Smooth muscle cell (in vitro differentiated cells): ENCODE data around the gene FAM24B. TPM values are rescaled to one million over a fixed set of nuclear protein-coding genes. Genes with fewer than 3 reads are reported as not detected.

Experiments
- DNase-seq: peaks from one replicate; lab custom pipeline; 2025; ENCODE audit not compliant: unreplicated experiment; lab: John Stamatoyannopoulos, UW
- H2AFZ ChIP-seq: fragments of 200-600 bp; sonication (generic); 2 replicates; pipeline ENCODE4 v1.6.0; 2016; ENCODE audit warnings: antibody characterized with exemption, low read depth, mild to moderate bottlenecking
- H3F3A ChIP-seq: fragments of 200-600 bp; sonication (generic); 2 replicates; pipeline ENCODE4 v1.6.0; 2017; ENCODE audit warnings: antibody characterized with exemption, low read depth
- H3K27ac ChIP-seq: fragments of 200-600 bp; sonication (generic); 2 replicates; pipeline ENCODE4 v1.5.1; 2016; ENCODE audit warnings: low read depth, mild to moderate bottlenecking
- H3K27me3 ChIP-seq: fragments of 200-600 bp; sonication (generic); 2 replicates; pipeline ENCODE4 v1.6.1; 2016; ENCODE audit warnings: low read depth, mild to moderate bottlenecking
- H3K36me3 ChIP-seq: fragments of 200-600 bp; sonication (generic); 2 replicates; pipeline ENCODE4 v1.5.1; 2016; ENCODE audit warnings: low read depth
- H3K4me1 ChIP-seq: fragments of 200-600 bp; sonication (generic); 2 replicates; pipeline ENCODE4 v1.5.1; 2016; ENCODE audit warnings: low read depth
- H3K4me2 ChIP-seq: fragments of 200-600 bp; sonication (generic); 2 replicates; pipeline ENCODE4 v1.6.0; 2016; ENCODE audit warnings: mild to moderate bottlenecking
- H3K4me3 ChIP-seq: fragments of 200-600 bp; sonication (generic); 2 replicates; pipeline ENCODE4 v1.5.1; 2016; ENCODE audit warnings: mild to moderate bottlenecking
- H3K79me2 ChIP-seq: fragments of 200-600 bp; sonication (generic); 2 replicates; pipeline ENCODE4 v1.6.0; 2016; ENCODE audit warnings: low read depth, mild to moderate bottlenecking
- H3K9ac ChIP-seq: fragments of 200-600 bp; sonication (generic); 2 replicates; pipeline ENCODE4 v1.6.0; 2016; ENCODE audit warnings: low read depth
- H3K9me3 ChIP-seq: fragments of 200-600 bp; sonication (generic); replicated peaks from 2 replicates; pipeline ENCODE4 v1.5.1; 2016; ENCODE audit warnings: low read depth
- H4K20me1 ChIP-seq: fragments of 200-600 bp; sonication (generic); 2 replicates; pipeline ENCODE4 v1.6.0; 2016; ENCODE audit warnings: low read depth
- CTCF ChIP-seq: fragments of 200-600 bp; sonication (generic); IDR thresholded peaks from 2 replicates; pipeline ENCODE4 v1.5.1; 2017; ENCODE audit warnings: borderline replicate concordance, mild to moderate bottlenecking, antibody characterized with exemption; ENCODE audit not compliant: insufficient read depth, poor library complexity, severe bottlenecking
- WGBS: methylation state at CpG from one replicate; pipeline ENCODE4 v1.1.7; 2016; ENCODE audit warnings: low lambda C conversion rate; 5-methylcytosine and 5-hydroxymethylcytosine counted together
- polyA plus RNA-seq: library from polyadenylated mRNA; unstranded; fragments of >200 nt; fragmentation: Nextera tagmentation; extraction: Ambion mirVana; gene quantifications from 2 replicates; pipeline ENCODE4 v1.2.1, GENCODE V29; 2016
- total RNA-seq: library from RNA; depleted of rRNA; stranded (reverse); fragments of >200 nt; gene quantifications from 2 replicates; pipeline ENCODE4 v1.2.3, GENCODE V29; 2014

Gene FAM24B
- total and polyA plus RNA-seq, 2 experiments from 2014 or later, result not detected

GRCh38 chr10:122839505-122839904, 39.9 kb downstream of the FAM24B start:
- Histone ChIP-seq H4K20me1 (no peaks in the 10 kb centered on the region), H3K79me2 (no peaks in the 10 kb centered on the region), H2AFZ (no peak overlapping the region), H3K27me3 (no peaks in the 10 kb centered on the region), H3K36me3 (no peaks in the 10 kb centered on the region), H3K27ac (no peak overlapping the region), H3K4me3 (no peak overlapping the region), H3K4me2 (no peak overlapping the region), H3K9ac (no peak overlapping the region), H3F3A (no peaks in the 10 kb centered on the region), H3K9me3 (no peaks in the 10 kb centered on the region), H3K4me1 (no peaks in the 10 kb centered on the region)
- no peak for DNase-seq
- no peak for TF ChIP-seq CTCF

- Histone ChIP-seq H3F3A (no peaks in the 10 kb centered on the region), H3K4me2 (no peak overlapping the region), H4K20me1 (no peaks in the 10 kb centered on the region), H2AFZ (no peak overlapping the region), H3K9ac (no peak overlapping the region), H3K4me3 (no peak overlapping the region), H3K27ac (no peak overlapping the region), H3K79me2 (no peaks in the 10 kb centered on the region), H3K4me1 (no peaks in the 10 kb centered on the region), H3K36me3 (no peaks in the 10 kb centered on the region), H3K9me3 (no peaks in the 10 kb centered on the region), H3K27me3 (no peaks in the 10 kb centered on the region)
- no peak for DNase-seq
- no peak for TF ChIP-seq CTCF
- 83% methylated on average over 4 of the region's 4 CpGs for WGBS
Measured at GRCh38 chr10:122838880-122839279, 40.5 kb downstream of the FAM24B start.

GRCh38 chr10:122835908-122836307, 43.5 kb downstream of the FAM24B start:
- H3K9ac ChIP-seq, result no peak overlapping the region
- WGBS, result 77% methylated on average over 2 of the region's 2 CpGs
- no peaks in the 10 kb centered on the region for H3K36me3 ChIP-seq
- H2AFZ ChIP-seq, result no peak overlapping the region
- H3K27me3 ChIP-seq, result no peaks in the 10 kb centered on the region
- no peak overlapping the region for H3K4me3 ChIP-seq
- no peak overlapping the region for H3K4me2 ChIP-seq
- no peaks in the 10 kb centered on the region for H3K4me1 ChIP-seq
- H3K9me3 ChIP-seq, result no peaks in the 10 kb centered on the region
- no peaks in the 10 kb centered on the region for H4K20me1 ChIP-seq
- no peaks in the 10 kb centered on the region for H3F3A ChIP-seq
- no peaks in the 10 kb centered on the region for H3K79me2 ChIP-seq
- TF ChIP-seq CTCF, result no peak
- DNase-seq, result no peak
- no peak overlapping the region for H3K27ac ChIP-seq

- H3K4me2 ChIP-seq, result no peak overlapping the region
- TF ChIP-seq CTCF, result no peak
- no peaks in the 10 kb centered on the region for H3K79me2 ChIP-seq
- WGBS, result 44% methylated on average over 1 of the region's 1 CpG
- no peak for DNase-seq
- H3K4me3 ChIP-seq, result no peak overlapping the region
- H3K27ac ChIP-seq, result no peak overlapping the region
- no peaks in the 10 kb centered on the region for H3K36me3 ChIP-seq
- no peak overlapping the region for H3K9ac ChIP-seq
- no peaks in the 10 kb centered on the region for H4K20me1 ChIP-seq
- no peak overlapping the region for H2AFZ ChIP-seq
- H3K27me3 ChIP-seq, result peaks cover 7% of the 10 kb centered on the region
- no peaks in the 10 kb centered on the region for H3K4me1 ChIP-seq
- H3F3A ChIP-seq, result no peaks in the 10 kb centered on the region
- no peaks in the 10 kb centered on the region for H3K9me3 ChIP-seq
Measured at GRCh38 chr10:122830965-122831353, 48.4 kb downstream of the FAM24B start.
